Measurements from ENCODE around the gene ACTL6B. TPM values are rescaled to one million over a fixed set of nuclear protein-coding genes. Genes with fewer than 3 reads are reported as not detected.

ACTL6B gene
- total and polyA plus RNA-seq, 9 of the 15 experiments (the other 6 are each of a cell fraction or from before 2014, with no cell fraction given), result not detected

DNA sequence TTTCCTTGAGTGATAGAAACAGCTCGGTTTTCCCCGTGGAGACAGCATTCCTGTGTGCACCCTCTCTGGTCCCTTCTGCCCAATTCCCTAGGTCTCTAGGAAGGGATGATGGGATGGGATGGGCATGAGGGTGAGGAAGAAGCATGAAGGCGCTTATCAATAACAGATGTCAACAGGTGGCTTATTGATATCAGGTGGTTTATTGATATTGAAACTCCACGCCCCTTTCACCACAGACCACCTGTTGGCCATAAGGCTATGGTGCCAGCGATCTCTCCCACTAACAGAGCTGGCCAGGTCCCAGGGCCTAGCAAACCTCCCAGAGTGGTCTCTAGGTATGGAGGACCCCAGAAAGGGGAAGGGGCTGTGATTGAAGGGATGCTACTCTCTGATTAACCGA, 36.0 kb downstream of the ACTL6B start (continued):
- TF ChIP-seq POLR2B (IDR thresholded peaks at IDR 0.05; ENCODE audit: low read depth, partially characterized antibody), result peak; percentile 53

- H3K9me3 ChIP-seq (replicated peaks; ENCODE audit: control insufficient read depth, insufficient read depth, low read depth, low read length), result no peaks in the 10 kb centered on the region
- intact Hi-C loops (cut with micrococcal nuclease), result no loop called here
- H3K27me3 ChIP-seq (ENCODE audit: control insufficient read depth in 2 of 2, insufficient read depth in 2 of 2, low read length in 2 of 2), result no peaks in the 10 kb centered on the region
- H3K4me3 ChIP-seq, result no peak overlapping the region
- H3K27ac ChIP-seq (ENCODE audit: extremely low read depth, low read depth, low read length), result no peak overlapping the region
- no peak for FAIRE-seq
- ChIA-PET CTCF (ENCODE audit: low intra/inter-chr PET ratio) (no interaction called here), POLR2A (interaction anchor here (1.2 to 5.9 kb wide), 3 partner anchors 9 to 63 kb away, joined by 5 to 54 read pairs (median 6); partner anchors contain the start of gene TFR2)
- H3K9ac ChIP-seq (ENCODE audit: insufficient read depth in 1 of 2, low read depth in 2 of 2, low read length in 2 of 2), result no peak overlapping the region; a peak in 1 of 4 replicates
- no peaks in the 10 kb centered on the region for H4K20me1 ChIP-seq (replicated peaks; ENCODE audit: control insufficient read depth, insufficient read depth, low read length)
- ATAC-seq, result no peak
- in situ Hi-C loops (cut with MboI), result no loop called here
- peaks cover 19 to 28% of the 10 kb centered on the region in 2 experiments; a peak in 4 of 5 replicates for H3K4me1 ChIP-seq (replicated peaks in 1 of 2; ENCODE audit: control insufficient read depth in 2 of 2, insufficient read depth in 2 of 2, low read length in 2 of 2)
- peaks cover 3% of the 10 kb centered on the region; the same call in 1 of the 3 replicates for H3K36me3 ChIP-seq (ENCODE audit: control insufficient read depth, insufficient read depth, low read length)
- no peak overlapping the region for H3K4me2 ChIP-seq (ENCODE audit: insufficient read depth, low read length)
- 67% methylated on average over 6 of the region's 6 CpGs for WGBS (ENCODE audit: insufficient coverage, low coverage, missing lambda C conversion rate)
- H2AFZ ChIP-seq (ENCODE audit: low read depth, low read length), result no peak overlapping the region
- H3K79me2 ChIP-seq (ENCODE audit: control insufficient read depth, insufficient read depth, low read length), result peaks cover 6% of the 10 kb centered on the region; the same call in 2 of the 3 replicates
- no peak for DNase-seq (ENCODE audit: extremely low read depth in 1 of 4, low spot score in 3 of 4)
- no TSS peak for BruUV-seq (replicated peaks)
- no peaks in the 10 kb centered on the region for H3K9me1 ChIP-seq (ENCODE audit: control insufficient read depth, insufficient read depth, low read length)
- TF ChIP-seq, protein P1, sequence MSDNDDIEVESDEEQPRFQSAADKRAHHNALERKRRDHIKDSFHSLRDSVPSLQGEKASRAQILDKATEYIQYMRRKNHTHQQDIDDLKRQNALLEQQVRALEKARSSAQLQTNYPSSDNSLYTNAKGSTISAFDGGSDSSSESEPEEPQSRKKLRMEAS (CRISPR knock-in tag; IDR thresholded peaks at IDR 0.05), result no peak
- no peak for TF ChIP-seq PHF20 (IDR thresholded peaks at IDR 0.05; ENCODE audit: partially characterized antibody)
- TF ChIP-seq RFX5 (IDR thresholded peaks at IDR 0.05; ENCODE audit: low read depth, low read length), result no peak
- peak in 1 of 2 experiments; percentile 11; a peak in 1 of 3 replicates for TF ChIP-seq CBX3 (IDR thresholded peaks at IDR 0.05; ENCODE audit: borderline replicate concordance in 1 of 2, low read length in 2 of 2)
- peak; percentile 27; the same call in 1 of the 2 replicates for TF ChIP-seq JUND (IDR thresholded peaks at IDR 0.05; ENCODE audit: borderline replicate concordance, low read depth, low read length)
- no peak for TF ChIP-seq JUND (tag; IDR thresholded peaks at IDR 0.05; ENCODE audit: borderline replicate concordance, low read depth, low read length)
- TF ChIP-seq HLTF (IDR thresholded peaks at IDR 0.05), result no peak
- no peak for TF ChIP-seq ATF7 (IDR thresholded peaks at IDR 0.05)
- TF ChIP-seq ESRRB (CRISPR knock-in tag; IDR thresholded peaks at IDR 0.05; ENCODE audit: borderline replicate concordance), result no peak
- TF ChIP-seq ZFPM2 (CRISPR knock-in tag; IDR thresholded peaks at IDR 0.05), result no peak
- TF ChIP-seq TRIM24 (IDR thresholded peaks at IDR 0.05), result 0 out of 4 replicates have a peak, but pooled peaks of 1 of the 2 experiments have one; percentile 5
- TF ChIP-seq FOSL1 (tag; conservative IDR thresholded peaks at IDR 0.05), result peak; percentile 31; the same call in 1 of the 2 replicates
- peak; percentile 56; the same call in 1 of the 2 replicates for TF ChIP-seq EGR1 (conservative IDR thresholded peaks at IDR 0.05)
- TF ChIP-seq BHLHE40 (IDR thresholded peaks at IDR 0.05; ENCODE audit: low read length), result no peak
- TF ChIP-seq HCFC1 (IDR thresholded peaks at IDR 0.05; ENCODE audit: low read depth, low read length), result no peak
- TF ChIP-seq NCOR1 (IDR thresholded peaks at IDR 0.05), result no peak
- peak; percentile 56 for TF ChIP-seq ATF3 (IDR thresholded peaks at IDR 0.05)
- TF ChIP-seq ATF3 (CRISPR knock-in tag; conservative IDR thresholded peaks at IDR 0.05), result no peak
- TF ChIP-seq ZNF121 (CRISPR knock-in tag; conservative IDR thresholded peaks at IDR 0.05), result peak; percentile 91
- peak; percentile 12; the same call in 1 of the 2 replicates for TF ChIP-seq SMARCE1 (IDR thresholded peaks at IDR 0.05)
- 0 out of 2 replicates have a peak, but pooled peaks have one; percentile 17 for TF ChIP-seq ARID1B (IDR thresholded peaks at IDR 0.05)
- no peak for TF ChIP-seq RBM17 (IDR thresholded peaks at IDR 0.05; ENCODE audit: borderline replicate concordance, low read depth, low read length)
- TF ChIP-seq BRF1 (IDR thresholded peaks at IDR 0.05; ENCODE audit: borderline replicate concordance, extremely low read depth, insufficient read length), result no peak
Observed at GRCh38 chr7:100614308-100614861, 41.9 kb downstream of the ACTL6B start.

Data from K562 (cell line).